ENCODE measurements around the gene NEGR1.

The NEGR1 gene

GRCh38 chr1:71787699-71788098 lies 494.6 kb downstream of the NEGR1 start:
- no peak for DNase-seq (ENCODE audit: low spot score)
- H3K27ac ChIP-seq = no peak overlapping the region
- TF ChIP-seq, protein P1, sequence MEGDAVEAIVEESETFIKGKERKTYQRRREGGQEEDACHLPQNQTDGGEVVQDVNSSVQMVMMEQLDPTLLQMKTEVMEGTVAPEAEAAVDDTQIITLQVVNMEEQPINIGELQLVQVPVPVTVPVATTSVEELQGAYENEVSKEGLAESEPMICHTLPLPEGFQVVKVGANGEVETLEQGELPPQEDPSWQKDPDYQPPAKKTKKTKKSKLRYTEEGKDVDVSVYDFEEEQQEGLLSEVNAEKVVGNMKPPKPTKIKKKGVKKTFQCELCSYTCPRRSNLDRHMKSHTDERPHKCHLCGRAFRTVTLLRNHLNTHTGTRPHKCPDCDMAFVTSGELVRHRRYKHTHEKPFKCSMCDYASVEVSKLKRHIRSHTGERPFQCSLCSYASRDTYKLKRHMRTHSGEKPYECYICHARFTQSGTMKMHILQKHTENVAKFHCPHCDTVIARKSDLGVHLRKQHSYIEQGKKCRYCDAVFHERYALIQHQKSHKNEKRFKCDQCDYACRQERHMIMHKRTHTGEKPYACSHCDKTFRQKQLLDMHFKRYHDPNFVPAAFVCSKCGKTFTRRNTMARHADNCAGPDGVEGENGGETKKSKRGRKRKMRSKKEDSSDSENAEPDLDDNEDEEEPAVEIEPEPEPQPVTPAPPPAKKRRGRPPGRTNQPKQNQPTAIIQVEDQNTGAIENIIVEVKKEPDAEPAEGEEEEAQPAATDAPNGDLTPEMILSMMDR (IDR thresholded peaks at IDR 0.05) = no peak
- H3K4me3 ChIP-seq = no peak overlapping the region

DNA sequence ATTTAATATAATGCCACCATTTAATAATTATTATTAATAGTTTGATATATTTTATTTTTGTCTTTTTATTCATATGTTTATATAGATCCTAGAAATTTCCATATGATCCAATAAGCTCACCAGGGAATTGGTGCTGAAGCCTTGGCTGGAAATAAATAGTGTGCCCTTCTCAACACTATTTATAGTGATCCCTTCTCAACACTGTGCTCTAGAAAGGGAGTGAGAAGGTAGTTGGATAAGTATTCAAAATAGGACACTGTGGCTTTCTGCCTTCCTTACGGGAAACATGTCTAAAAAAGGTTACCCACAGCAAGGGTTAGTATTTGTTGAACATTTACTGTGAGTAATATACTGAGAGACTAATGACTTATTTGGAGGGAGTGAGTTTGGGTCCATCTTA lies 496.1 kb downstream of the NEGR1 start:
- Histone ChIP-seq H3K27ac (no peak overlapping the region), H3K4me3 (no peak overlapping the region)
- TF ChIP-seq, protein P1 (IDR thresholded peaks at IDR 0.05) = no peak
- DNase-seq (ENCODE audit: low spot score) = no peak

DNA sequence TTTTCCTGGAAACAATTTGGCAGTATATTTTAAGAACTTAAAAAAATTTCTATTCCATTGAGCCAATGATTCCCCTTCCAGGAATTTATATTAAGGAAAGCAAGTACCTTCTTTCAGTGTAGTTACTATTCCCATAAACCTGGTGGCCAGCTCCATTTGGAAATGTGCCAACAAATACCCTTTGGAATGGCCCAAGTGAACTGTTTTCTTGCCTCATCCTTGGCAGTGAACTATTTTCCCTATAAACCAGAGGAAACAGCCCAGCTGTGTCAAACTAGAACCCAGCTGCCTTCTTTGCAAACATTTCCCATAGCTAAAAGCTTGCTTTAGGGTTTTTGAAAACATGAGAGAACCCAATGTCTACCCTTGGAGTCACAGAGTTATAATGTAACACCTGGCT lies 496.9 kb downstream of the NEGR1 start:
- TF ChIP-seq, protein P1 (IDR thresholded peaks at IDR 0.05) = no peak
- DNase-seq (ENCODE audit: low spot score) = no peak
- Histone ChIP-seq H3K27ac (no peak overlapping the region), H3K4me3 (no peak overlapping the region)

DNA sequence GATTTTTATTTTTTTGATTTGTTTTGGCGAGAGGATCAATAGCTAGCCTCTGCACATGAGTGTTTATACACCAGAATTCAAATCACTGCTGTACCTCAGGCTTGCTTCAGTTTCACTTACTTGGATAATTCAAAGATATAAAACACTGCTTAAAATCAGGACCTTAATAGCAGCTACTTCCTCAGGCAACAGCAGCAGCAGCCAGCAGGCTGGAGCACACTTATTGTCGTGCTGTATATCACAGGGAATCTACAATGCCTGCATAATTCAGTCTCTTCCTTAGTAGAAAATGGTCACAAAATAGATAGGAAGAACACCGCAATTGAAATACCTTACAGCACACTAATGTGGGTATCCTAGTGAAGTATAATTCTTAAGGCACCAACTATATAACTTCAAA lies 497.3 kb downstream of the NEGR1 start:
- Histone ChIP-seq H3K4me3 (no peak overlapping the region), H3K27ac (no peak overlapping the region)
- TF ChIP-seq, protein P1 (IDR thresholded peaks at IDR 0.05) = no peak
- no peak for DNase-seq (ENCODE audit: low spot score)

- DNase-seq (ENCODE audit: low spot score) = no peak
- TF ChIP-seq, protein P1 (IDR thresholded peaks at IDR 0.05) = no peak
- no peak overlapping the region for H3K4me3 ChIP-seq
- no peak overlapping the region for H3K27ac ChIP-seq
Measured at GRCh38 chr1:71784241-71784640, 498.1 kb downstream of the NEGR1 start.

- Histone ChIP-seq H3K27ac (no peak overlapping the region), H3K4me3 (no peak overlapping the region)
- no peak for DNase-seq (ENCODE audit: low spot score)
Measured at GRCh38 chr1:71783071-71783470, 499.3 kb downstream of the NEGR1 start.

DNA sequence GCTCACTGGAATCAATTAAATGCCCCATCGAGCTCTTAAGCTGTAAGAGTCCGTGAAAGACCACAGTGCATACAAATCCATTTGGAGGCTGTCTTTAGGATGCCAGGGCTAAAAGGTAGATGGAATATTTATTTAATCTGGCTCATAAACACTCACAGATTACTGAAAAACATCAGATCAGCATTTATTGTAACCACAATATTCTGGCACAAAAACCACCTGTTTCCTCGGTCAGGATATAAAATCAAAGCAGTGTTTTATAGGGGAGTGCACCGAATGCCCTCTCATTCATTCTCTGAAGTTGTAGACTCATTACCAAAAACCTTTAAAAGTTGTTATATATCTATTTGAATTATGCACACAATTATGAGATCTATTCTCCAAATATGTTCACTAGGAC lies 500.9 kb downstream of the NEGR1 start:
- H3K27ac ChIP-seq = no peak overlapping the region
- no peak overlapping the region for H3K4me3 ChIP-seq
- no peak for DNase-seq (ENCODE audit: low spot score)
- TF ChIP-seq, protein P1 (IDR thresholded peaks at IDR 0.05) = no peak

More at GRCh38 chr1:71783071-71783470, 499.3 kb downstream of the NEGR1 start:
- TF ChIP-seq, protein P1 (IDR thresholded peaks at IDR 0.05) = no peak
